ENCODE data around the gene DYNC1I1. TPM values are rescaled to one million over a fixed set of nuclear protein-coding genes. Genes with fewer than 3 reads are reported as not detected.

DYNC1I1 gene
- total RNA-seq, 4 donors from 2014 or later, result 7.8 to 21.3 (median 11.6) TPM

DNA sequence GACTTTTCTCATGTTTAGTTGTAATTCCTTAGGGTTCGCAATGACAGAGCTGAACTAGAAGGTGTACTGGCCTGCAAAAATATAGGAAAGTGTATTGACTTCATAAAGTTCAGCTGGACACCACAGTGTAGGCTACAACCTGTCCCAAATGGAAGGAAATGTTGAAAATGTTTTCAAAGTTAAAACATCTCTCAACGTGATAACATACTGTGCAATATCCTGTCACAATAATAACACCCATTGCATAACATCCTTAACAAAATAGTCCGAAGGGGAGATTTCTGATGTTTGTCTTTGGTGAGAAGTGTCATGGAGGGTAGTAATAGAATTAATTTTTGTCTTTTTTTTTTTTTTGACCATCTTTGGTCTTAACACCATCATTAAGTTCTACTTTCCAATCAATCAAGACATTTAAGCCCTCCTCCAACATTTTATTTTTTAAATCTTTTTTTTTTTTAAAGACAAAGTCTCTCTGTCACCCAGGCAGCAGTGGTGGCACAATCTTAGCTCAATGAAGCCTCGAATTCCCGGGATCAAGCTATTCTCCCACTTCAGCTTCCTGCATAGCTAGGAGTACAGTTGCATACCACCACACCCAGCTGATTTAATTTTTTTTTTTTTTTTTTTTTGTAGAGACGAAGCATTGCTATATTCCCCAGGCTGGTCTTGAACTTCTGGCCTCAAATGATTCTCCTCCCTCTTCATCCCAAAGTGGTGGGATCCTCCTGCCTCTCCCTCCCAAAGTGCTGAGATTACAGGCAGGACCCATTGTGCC, 45.7 kb downstream of the DYNC1I1 start:
- Histone ChIP-seq H3K4me3 (no peak overlapping the region), H3K36me3 (no peaks in the 10 kb centered on the region), H3K9me3 (no peaks in the 10 kb centered on the region), H3K27ac (no peak overlapping the region), H3K27me3 (no peaks in the 10 kb centered on the region), H3K4me1 (no peaks in the 10 kb centered on the region)
- TF ChIP-seq POLR2A (IDR thresholded peaks at IDR 0.05), result no peak
- TF ChIP-seq, protein P1, sequence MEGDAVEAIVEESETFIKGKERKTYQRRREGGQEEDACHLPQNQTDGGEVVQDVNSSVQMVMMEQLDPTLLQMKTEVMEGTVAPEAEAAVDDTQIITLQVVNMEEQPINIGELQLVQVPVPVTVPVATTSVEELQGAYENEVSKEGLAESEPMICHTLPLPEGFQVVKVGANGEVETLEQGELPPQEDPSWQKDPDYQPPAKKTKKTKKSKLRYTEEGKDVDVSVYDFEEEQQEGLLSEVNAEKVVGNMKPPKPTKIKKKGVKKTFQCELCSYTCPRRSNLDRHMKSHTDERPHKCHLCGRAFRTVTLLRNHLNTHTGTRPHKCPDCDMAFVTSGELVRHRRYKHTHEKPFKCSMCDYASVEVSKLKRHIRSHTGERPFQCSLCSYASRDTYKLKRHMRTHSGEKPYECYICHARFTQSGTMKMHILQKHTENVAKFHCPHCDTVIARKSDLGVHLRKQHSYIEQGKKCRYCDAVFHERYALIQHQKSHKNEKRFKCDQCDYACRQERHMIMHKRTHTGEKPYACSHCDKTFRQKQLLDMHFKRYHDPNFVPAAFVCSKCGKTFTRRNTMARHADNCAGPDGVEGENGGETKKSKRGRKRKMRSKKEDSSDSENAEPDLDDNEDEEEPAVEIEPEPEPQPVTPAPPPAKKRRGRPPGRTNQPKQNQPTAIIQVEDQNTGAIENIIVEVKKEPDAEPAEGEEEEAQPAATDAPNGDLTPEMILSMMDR (IDR thresholded peaks at IDR 0.05 in 4 of 5, conservative IDR thresholded peaks at IDR 0.05 in 1 of 5), result no peak
- ATAC-seq (no peak), DNase-seq (no peak)
- intact Hi-C loops (cut with DNase I; ENCODE audit: low total_unique reads) (no loop called here), in situ Hi-C loops (cut with MboI; ENCODE audit: low sequenced_read_pairs in 4 of 4) (no loop called here)

- Histone ChIP-seq H3K27ac (no peak overlapping the region), H3K4me3 (no peak overlapping the region), H3K4me1 (no peaks in the 10 kb centered on the region), H3K36me3 (no peaks in the 10 kb centered on the region), H3K27me3 (no peaks in the 10 kb centered on the region), H3K9me3 (no peaks in the 10 kb centered on the region)
- intact Hi-C loops (cut with DNase I; ENCODE audit: low total_unique reads) (no loop called here), in situ Hi-C loops (cut with MboI; ENCODE audit: low sequenced_read_pairs in 4 of 4) (no loop called here)
- TF ChIP-seq, protein P1 (IDR thresholded peaks at IDR 0.05 in 4 of 5, conservative IDR thresholded peaks at IDR 0.05 in 1 of 5), result no peak
- TF ChIP-seq POLR2A (IDR thresholded peaks at IDR 0.05), result no peak
- DNase-seq, result no peak
- ATAC-seq, result no peak
Measured at GRCh38 chr7:95820778-95821177, 48.4 kb downstream of the DYNC1I1 start.

GRCh38 chr7:95822717-95823116, 50.4 kb downstream of the DYNC1I1 start:
- in situ Hi-C loops (cut with MboI; ENCODE audit: low sequenced_read_pairs in 4 of 4), result no loop called here

GRCh38 chr7:95824616-95825015, 52.3 kb downstream of the DYNC1I1 start:
- Histone ChIP-seq H3K36me3 (no peaks in the 10 kb centered on the region), H3K4me1 (no peaks in the 10 kb centered on the region), H3K27ac (no peak overlapping the region), H3K27me3 (no peaks in the 10 kb centered on the region), H3K4me3 (no peak overlapping the region), H3K9me3 (no peaks in the 10 kb centered on the region)
- no peak for DNase-seq
- ATAC-seq, result no peak
- intact Hi-C loops (cut with DNase I; ENCODE audit: low total_unique reads) (no loop called here), in situ Hi-C loops (cut with MboI; ENCODE audit: low sequenced_read_pairs in 4 of 4) (no loop called here)
- TF ChIP-seq, protein P1 (IDR thresholded peaks at IDR 0.05 in 4 of 5, conservative IDR thresholded peaks at IDR 0.05 in 1 of 5), result no peak
- TF ChIP-seq POLR2A (IDR thresholded peaks at IDR 0.05), result no peak

More at GRCh38 chr7:95822717-95823116, 50.4 kb downstream of the DYNC1I1 start:
- no peaks in the 10 kb centered on the region for H3K27me3 ChIP-seq
- ATAC-seq, result no peak
- intact Hi-C loops (cut with DNase I; ENCODE audit: low total_unique reads), result no loop called here
- no peak for DNase-seq
- TF ChIP-seq POLR2A (IDR thresholded peaks at IDR 0.05), result no peak
- TF ChIP-seq, protein P1 (IDR thresholded peaks at IDR 0.05 in 4 of 5, conservative IDR thresholded peaks at IDR 0.05 in 1 of 5), result no peak
- H3K9me3 ChIP-seq, result no peaks in the 10 kb centered on the region
- H3K4me1 ChIP-seq, result no peaks in the 10 kb centered on the region
- no peak overlapping the region for H3K4me3 ChIP-seq
- H3K36me3 ChIP-seq, result no peaks in the 10 kb centered on the region
- no peak overlapping the region for H3K27ac ChIP-seq

All from gastrocnemius medialis (tissue), 4 donors.